IMR-90 (cell line): ENCODE data around the gene SMIM14. TPM values are rescaled to one million over a fixed set of nuclear protein-coding genes. Genes with fewer than 3 reads are reported as not detected.

Source experiments
- ATAC-seq: fragments of 200-7000 bp; cut with Tn5 transposase; 2 replicates; pipeline ENCODE4 v1.9.1; 2020; ENCODE audit warnings: low read depth, mild to moderate bottlenecking, moderate library complexity
- BruUV-seq: library from RNA; stranded (reverse); fragments of 400-500 nt; replicated peaks from 2 replicates; lab custom pipeline; 2021; lab: Mats Ljungman, UMichigan
- CTCF ChIA-PET: fragments of 300-600 bp; formaldehyde crosslinking; extraction: SDS; loops from one replicate; lab custom pipeline; 2021; ENCODE audit warnings: antibody characterized with exemption; lab: Yijun Ruan, JAX
- POLR2A ChIA-PET: fragments of 300-600 bp; sonication (Branson Sonifier 250); formaldehyde crosslinking; loops from one replicate; lab custom pipeline; 2022; ENCODE audit warnings: antibody characterized with exemption; ENCODE audit not compliant: unreplicated experiment; lab: Charles Lee
- DNase-seq: peaks from one replicate; pipeline ENCODE4 v3.0.0; 2013
- H2AFZ ChIP-seq: replicated peaks from 2 replicates; pipeline ENCODE3; 2013; ENCODE audit warnings: low read length, mild to moderate bottlenecking; ENCODE audit not compliant: poor library complexity
- H2AK5ac ChIP-seq: 2 replicates; pipeline ENCODE4 v1.6.1; 2013; ENCODE audit warnings: low read depth, low read length, inconsistent platforms
- H2AK9ac ChIP-seq: replicated peaks from 2 replicates; pipeline ENCODE3; 2013; ENCODE audit warnings: mild to moderate bottlenecking, low read depth, low read length, moderate library complexity; ENCODE audit not compliant: poor library complexity
- H2BK120ac ChIP-seq: 2 replicates; pipeline ENCODE4 v1.6.1; 2013; ENCODE audit warnings: low read depth, low read length, inconsistent platforms
- H2BK15ac ChIP-seq: 3 replicates; pipeline ENCODE4 v1.6.1; 2013; ENCODE audit warnings: low read depth, low read length, inconsistent platforms
- H2BK20ac ChIP-seq: 2 replicates; pipeline ENCODE4 v1.6.1; 2013; ENCODE audit warnings: low read depth, mild to moderate bottlenecking, inconsistent platforms, low read length, moderate library complexity
- H2BK5ac ChIP-seq: 2 replicates; pipeline ENCODE4 v1.6.1; 2013; ENCODE audit warnings: mild to moderate bottlenecking, low read depth, low read length, inconsistent platforms; ENCODE audit not compliant: poor library complexity, severe bottlenecking
- H3K14ac ChIP-seq: replicated peaks from 2 replicates; pipeline ENCODE4 v1.6.1; 2013; ENCODE audit warnings: low read depth, low read length, inconsistent platforms
- H3K18ac ChIP-seq: 2 replicates; pipeline ENCODE4 v1.6.1; 2013; ENCODE audit warnings: low read depth, low read length, control low read depth
- H3K23ac ChIP-seq: 2 replicates; pipeline ENCODE4 v1.6.1; 2013; ENCODE audit warnings: low read depth, low read length, inconsistent platforms
- H3K27ac ChIP-seq: 2 replicates; pipeline ENCODE4 v1.5.1; 2013; ENCODE audit warnings: mild to moderate bottlenecking, control low read depth, low read length; ENCODE audit not compliant: insufficient read depth
- H3K27me3 ChIP-seq: 2 replicates; pipeline ENCODE4 v1.6.1; 2013; ENCODE audit warnings: low read length; ENCODE audit not compliant: control insufficient read depth, insufficient read depth
- H3K36me3 ChIP-seq: 2 replicates; pipeline ENCODE4 v1.6.1; 2013; ENCODE audit warnings: low read length, mixed read lengths; ENCODE audit not compliant: control insufficient read depth, insufficient read depth
- H3K4ac ChIP-seq: 2 replicates; pipeline ENCODE4 v1.6.1; 2013; ENCODE audit warnings: low read depth, low read length, inconsistent platforms
- H3K4me1 ChIP-seq: 2 replicates; pipeline ENCODE4 v1.6.1; 2013; ENCODE audit warnings: low read length, mixed read lengths; ENCODE audit not compliant: control insufficient read depth, insufficient read depth
- H3K4me2 ChIP-seq: 2 replicates; pipeline ENCODE4 v1.6.1; 2013; ENCODE audit warnings: low read depth, mild to moderate bottlenecking, control low read depth, low read length, moderate library complexity
- H3K4me3 ChIP-seq: 2 replicates; pipeline ENCODE4 v1.5.1; 2013; ENCODE audit warnings: low read depth, mild to moderate bottlenecking, control low read depth, low read length, moderate library complexity; ENCODE audit not compliant: insufficient read depth
- H3K56ac ChIP-seq: 2 replicates; pipeline ENCODE4 v1.6.1; 2013; ENCODE audit warnings: low read length, inconsistent platforms; ENCODE audit not compliant: insufficient read depth; ENCODE audit errors: extremely low read depth
- H3K79me1 ChIP-seq, 2 experiments: 2 replicates each; pipeline ENCODE4 v1.6.1; 2013; ENCODE audit warnings: low read length in 2 of 2, inconsistent platforms in 1 of 2, low read depth in 1 of 2
- H3K9ac ChIP-seq: 2 replicates; pipeline ENCODE4 v1.6.1; 2013; ENCODE audit warnings: low read depth, low read length, control low read depth
- H3K9me1 ChIP-seq: 2 replicates; pipeline ENCODE4 v1.6.1; 2013; ENCODE audit warnings: low read length, inconsistent platforms; ENCODE audit not compliant: insufficient read depth
- H3K9me3 ChIP-seq: 2 replicates; pipeline ENCODE4 v1.6.1; 2013; ENCODE audit warnings: low read length; ENCODE audit not compliant: control insufficient read depth, insufficient read depth
- H4K20me1 ChIP-seq: 2 replicates; pipeline ENCODE4 v1.6.1; 2013; ENCODE audit warnings: low read length, inconsistent platforms; ENCODE audit not compliant: insufficient read depth
- H4K5ac ChIP-seq: 2 replicates; pipeline ENCODE4 v1.6.1; 2013; ENCODE audit warnings: mild to moderate bottlenecking, low read depth, low read length, control low read depth
- H4K8ac ChIP-seq, 2 experiments: 2 replicates each; pipeline ENCODE4 v1.6.1; 2013; ENCODE audit warnings: low read depth in 2 of 2, low read length in 2 of 2, control low read depth in 1 of 2, inconsistent platforms in 1 of 2
- H4K91ac ChIP-seq: 2 replicates; pipeline ENCODE4 v1.6.1; 2013; ENCODE audit warnings: low read depth, low read length, inconsistent platforms; ENCODE audit not compliant: insufficient read depth
- CEBPB ChIP-seq: IDR thresholded peaks from 2 replicates; pipeline ENCODE4 v1.6.1; 2012; ENCODE audit warnings: low read depth, low read length, improper control_type of control experiment
- FOS ChIP-seq: fragments of 150-350 bp; IDR thresholded peaks from 2 replicates; pipeline ENCODE4 v1.6.1; 2016; ENCODE audit warnings: low read depth, low read length
- MAZ ChIP-seq: IDR thresholded peaks from 2 replicates; pipeline ENCODE4 v1.6.1; 2012; ENCODE audit warnings: low read depth, mild to moderate bottlenecking, low read length, improper control_type of control experiment, moderate library complexity, borderline replicate concordance
- MXI1 ChIP-seq: IDR thresholded peaks from 2 replicates; pipeline ENCODE4 v1.6.1; 2012; ENCODE audit warnings: low read depth, mild to moderate bottlenecking, low read length, moderate library complexity, borderline replicate concordance
- NFE2L2 ChIP-seq: fragments of 150-350 bp; IDR thresholded peaks from 2 replicates; pipeline ENCODE4 v1.6.1; 2016; ENCODE audit warnings: low read depth, mild to moderate bottlenecking, low read length
- POLR2A ChIP-seq: IDR thresholded peaks from 2 replicates; pipeline ENCODE4 v1.6.1; 2012; ENCODE audit warnings: mild to moderate bottlenecking, low read depth, low read length
- RAD21 ChIP-seq: IDR thresholded peaks from 2 replicates; pipeline ENCODE4 v1.6.1; 2012; ENCODE audit warnings: low read length, improper control_type of control experiment
- RFX5 ChIP-seq: IDR thresholded peaks from 2 replicates; pipeline ENCODE4 v1.8.0; 2012; ENCODE audit warnings: low read depth, mild to moderate bottlenecking, low read length, moderate library complexity
- WGBS, 2 experiments: methylation state at CpG; one replicate each; pipeline versions ENCODE4 v1.1.5 to v1.1.7; 2013; ENCODE audit warnings: missing lambda C conversion rate in 2 of 2; ENCODE audit not compliant: insufficient read length in 1 of 2; ENCODE audit errors: extremely low coverage in 2 of 2; 5-methylcytosine and 5-hydroxymethylcytosine counted together
- dilution Hi-C: fragments of 300-500 bp; cut with HindIII; formaldehyde crosslinking; loops from one replicate; pipeline ENCODE4 v1.14.3; 2018; ENCODE audit warnings: low sequenced_read_pairs; ENCODE audit not compliant: unreplicated experiment
- in situ Hi-C: fragments of 300-500 bp; cut with MboI; formaldehyde crosslinking; loops from 3 replicates; pipeline ENCODE4 v1.14.3; 2019; ENCODE audit warnings: low sequenced_read_pairs, inconsistent platforms, mixed read lengths
- intact Hi-C: fragments of 100-400 bp; cut with micrococcal nuclease; formaldehyde crosslinking; loops from 2 replicates; pipeline ENCODE4 v1.10.0; 2022
- polyA plus RNA-seq, 3 experiments: library from polyadenylated mRNA; depleted of rRNA; stranded (reverse); fragments of >200 nt; gene quantifications; 2 replicates each; pipeline ENCODE4 v1.2.3, GENCODE V29; 2012; ENCODE audit warnings: low replicate concordance in 1 of 3
- total RNA-seq: library from RNA; depleted of rRNA; stranded (reverse); fragments of >200 nt; gene quantifications from 2 replicates; pipeline ENCODE4 v1.2.3, GENCODE V29; 2012
- TF ChIP-seq, protein P1 (sequence below): fragments of 150-350 bp; IDR thresholded peaks from 2 replicates; pipeline ENCODE4 v1.6.1; 2016; ENCODE audit warnings: low read depth, mild to moderate bottlenecking, low read length, moderate library complexity, borderline replicate concordance
- TF ChIP-seq, protein P2 (sequence below): fragments of 150-350 bp; IDR thresholded peaks from 2 replicates; pipeline ENCODE4 v1.6.1; 2017; ENCODE audit warnings: mild to moderate bottlenecking, antibody characterized with exemption, low read length, low read depth
- TF ChIP-seq, protein P3 (sequence below): conservative IDR thresholded peaks from 2 replicates; pipeline ENCODE4 v1.5.1; 2012; ENCODE audit warnings: mild to moderate bottlenecking, low read depth, low read length, improper control_type of control experiment

The SMIM14 gene
- total and polyA plus RNA-seq, 2 of the 4 experiments (the other 2 are of a cell fraction) = 15.6 to 20.9 TPM

DNA sequence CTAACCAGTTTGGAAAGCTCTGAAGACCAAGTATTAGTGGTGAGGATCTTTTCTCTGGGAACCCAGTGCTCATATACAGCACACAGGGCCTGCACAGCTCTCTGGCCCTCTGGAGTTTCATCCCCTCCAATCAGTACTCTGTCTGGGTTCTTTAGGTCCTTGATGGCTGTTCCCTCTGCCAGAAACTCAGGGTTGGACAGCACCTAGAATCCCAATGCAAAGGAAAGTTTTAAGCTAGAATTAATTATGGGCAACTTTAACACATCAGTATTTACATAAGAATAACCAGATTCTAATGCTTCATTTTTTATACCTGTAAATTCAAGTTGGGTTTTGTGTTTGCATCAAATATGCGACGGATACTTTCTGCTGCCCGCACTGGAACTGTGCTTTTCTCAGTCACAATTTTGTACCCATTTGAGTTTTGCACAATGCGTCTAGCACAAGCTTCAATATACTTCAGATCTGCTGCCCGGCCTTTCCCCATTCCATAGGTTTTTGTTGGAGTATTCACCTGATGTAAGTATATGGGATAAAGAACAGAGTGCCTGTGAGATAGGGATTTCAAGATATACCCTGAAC, 128.2 kb downstream of the SMIM14 start:
- Histone ChIP-seq H4K8ac (no peak overlapping the region), H3K36me3 (peaks cover 44% of the 10 kb centered on the region), H3K9me1 (0 out of 2 replicates have a peak, but pooled peaks cover 6% of the 10 kb centered on the region), H2AFZ (no peak overlapping the region), H4K91ac (no peak overlapping the region), H3K23ac (no peak overlapping the region), H3K14ac (no peak overlapping the region), H2BK20ac (no peak overlapping the region), H4K5ac (no peak overlapping the region), H3K79me1 (peaks cover 35 to 44% of the 10 kb centered on the region in 2 experiments), H3K4me2 (no peak overlapping the region), H2BK5ac (no peak overlapping the region), H2AK9ac (no peak overlapping the region), H3K56ac (no peak overlapping the region), H3K18ac (no peak overlapping the region), H4K20me1 (0 out of 2 replicates have a peak, but pooled peaks cover 3% of the 10 kb centered on the region), H2AK5ac (no peak overlapping the region), H2BK15ac (no peak overlapping the region), H3K9me3 (no peaks in the 10 kb centered on the region), H2BK120ac (no peak overlapping the region), H3K27me3 (no peaks in the 10 kb centered on the region), H3K4ac (no peak overlapping the region), H3K4me1 (peaks cover 3% of the 10 kb centered on the region; the same call in 1 of the 2 replicates), H3K4me3 (no peak overlapping the region), H3K9ac (no peak overlapping the region), H3K27ac (no peak overlapping the region)
- TSS peak; percentile 95 for BruUV-seq
- ATAC-seq = no peak
- no CpG with 5 or more reads among the region's 5 CpGs for WGBS, 2 experiments
- intact Hi-C loops = no loop called here
- ChIA-PET CTCF (interaction anchor here (0.6 kb wide), 2 partner anchors 149 to 178 kb away, joined by 3 to 4 read pairs; no protein-coding TSS in a partner anchor), POLR2A (no interaction called here)
- TF ChIP-seq, protein P1, sequence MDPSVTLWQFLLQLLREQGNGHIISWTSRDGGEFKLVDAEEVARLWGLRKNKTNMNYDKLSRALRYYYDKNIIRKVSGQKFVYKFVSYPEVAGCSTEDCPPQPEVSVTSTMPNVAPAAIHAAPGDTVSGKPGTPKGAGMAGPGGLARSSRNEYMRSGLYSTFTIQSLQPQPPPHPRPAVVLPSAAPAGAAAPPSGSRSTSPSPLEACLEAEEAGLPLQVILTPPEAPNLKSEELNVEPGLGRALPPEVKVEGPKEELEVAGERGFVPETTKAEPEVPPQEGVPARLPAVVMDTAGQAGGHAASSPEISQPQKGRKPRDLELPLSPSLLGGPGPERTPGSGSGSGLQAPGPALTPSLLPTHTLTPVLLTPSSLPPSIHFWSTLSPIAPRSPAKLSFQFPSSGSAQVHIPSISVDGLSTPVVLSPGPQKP = no peak
- TF ChIP-seq MAZ = no peak
- no peak for TF ChIP-seq MXI1
- no peak for TF ChIP-seq POLR2A
- no peak for TF ChIP-seq RAD21
- no peak for TF ChIP-seq RFX5
- no peak for TF ChIP-seq NFE2L2
- TF ChIP-seq, protein P2, sequence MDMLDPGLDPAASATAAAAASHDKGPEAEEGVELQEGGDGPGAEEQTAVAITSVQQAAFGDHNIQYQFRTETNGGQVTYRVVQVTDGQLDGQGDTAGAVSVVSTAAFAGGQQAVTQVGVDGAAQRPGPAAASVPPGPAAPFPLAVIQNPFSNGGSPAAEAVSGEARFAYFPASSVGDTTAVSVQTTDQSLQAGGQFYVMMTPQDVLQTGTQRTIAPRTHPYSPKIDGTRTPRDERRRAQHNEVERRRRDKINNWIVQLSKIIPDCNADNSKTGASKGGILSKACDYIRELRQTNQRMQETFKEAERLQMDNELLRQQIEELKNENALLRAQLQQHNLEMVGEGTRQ = no peak
- TF ChIP-seq FOS = no peak
- TF ChIP-seq, protein P3, sequence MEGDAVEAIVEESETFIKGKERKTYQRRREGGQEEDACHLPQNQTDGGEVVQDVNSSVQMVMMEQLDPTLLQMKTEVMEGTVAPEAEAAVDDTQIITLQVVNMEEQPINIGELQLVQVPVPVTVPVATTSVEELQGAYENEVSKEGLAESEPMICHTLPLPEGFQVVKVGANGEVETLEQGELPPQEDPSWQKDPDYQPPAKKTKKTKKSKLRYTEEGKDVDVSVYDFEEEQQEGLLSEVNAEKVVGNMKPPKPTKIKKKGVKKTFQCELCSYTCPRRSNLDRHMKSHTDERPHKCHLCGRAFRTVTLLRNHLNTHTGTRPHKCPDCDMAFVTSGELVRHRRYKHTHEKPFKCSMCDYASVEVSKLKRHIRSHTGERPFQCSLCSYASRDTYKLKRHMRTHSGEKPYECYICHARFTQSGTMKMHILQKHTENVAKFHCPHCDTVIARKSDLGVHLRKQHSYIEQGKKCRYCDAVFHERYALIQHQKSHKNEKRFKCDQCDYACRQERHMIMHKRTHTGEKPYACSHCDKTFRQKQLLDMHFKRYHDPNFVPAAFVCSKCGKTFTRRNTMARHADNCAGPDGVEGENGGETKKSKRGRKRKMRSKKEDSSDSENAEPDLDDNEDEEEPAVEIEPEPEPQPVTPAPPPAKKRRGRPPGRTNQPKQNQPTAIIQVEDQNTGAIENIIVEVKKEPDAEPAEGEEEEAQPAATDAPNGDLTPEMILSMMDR = no peak
- TF ChIP-seq CEBPB = no peak
- no peak for DNase-seq
- in situ Hi-C loops = no loop called here
- dilution Hi-C loops = no loop called here
